Measurements from ENCODE around the gene GDPD4. TPM values are rescaled to one million over a fixed set of nuclear protein-coding genes. Genes with fewer than 3 reads are reported as not detected.

GDPD4 gene
- total RNA-seq, 1 donor from 2014 or later, result not detected

DNA sequence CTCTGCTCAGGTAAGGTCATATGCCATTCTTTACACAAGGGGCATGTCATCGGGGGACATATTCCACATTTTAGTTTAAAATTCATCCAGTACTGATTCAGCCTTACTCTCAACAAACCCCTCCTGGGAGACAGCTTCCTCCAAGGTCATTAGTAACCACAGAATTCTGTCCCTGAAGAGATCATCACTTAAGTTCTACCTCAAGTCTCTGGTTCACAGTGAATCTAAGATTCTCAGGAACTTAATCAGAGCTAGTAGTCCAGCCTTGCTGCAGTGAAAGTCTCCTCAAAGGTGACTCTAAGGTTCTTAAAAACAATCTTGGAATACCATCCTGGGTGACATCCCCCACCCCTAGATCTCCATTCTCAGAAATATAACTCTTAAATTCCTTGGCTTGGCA, 18.9 kb upstream of the GDPD4 start:
- peaks cover 0 to 9% (median 5%) of the 10 kb centered on the region in 3 donors for H3K4me1 ChIP-seq (ENCODE audit: control insufficient read depth in 3 of 3, insufficient read depth in 3 of 3, low read length in 3 of 3)
- no peaks in the 10 kb centered on the region for H3K27me3 ChIP-seq (ENCODE audit: control insufficient read depth in 3 of 3, insufficient read depth in 3 of 3, low read length in 3 of 3)
- peaks cover 0 to 10% (median 5%) of the 10 kb centered on the region in 3 donors for H3K36me3 ChIP-seq (ENCODE audit: control insufficient read depth in 3 of 3, insufficient read depth in 3 of 3, low read length in 3 of 3)
- no peak overlapping the region for H3K9ac ChIP-seq (ENCODE audit: low read depth in 1 of 3, low read length in 3 of 3)
- H3K27ac ChIP-seq (ENCODE audit: low read depth, low read length), result no peak overlapping the region
- H3K9me3 ChIP-seq (ENCODE audit: control insufficient read depth in 3 of 3, low read length in 3 of 3), result no peaks in the 10 kb centered on the region
- H3K4me3 ChIP-seq (ENCODE audit: low read length in 3 of 3), result no peak overlapping the region

DNA sequence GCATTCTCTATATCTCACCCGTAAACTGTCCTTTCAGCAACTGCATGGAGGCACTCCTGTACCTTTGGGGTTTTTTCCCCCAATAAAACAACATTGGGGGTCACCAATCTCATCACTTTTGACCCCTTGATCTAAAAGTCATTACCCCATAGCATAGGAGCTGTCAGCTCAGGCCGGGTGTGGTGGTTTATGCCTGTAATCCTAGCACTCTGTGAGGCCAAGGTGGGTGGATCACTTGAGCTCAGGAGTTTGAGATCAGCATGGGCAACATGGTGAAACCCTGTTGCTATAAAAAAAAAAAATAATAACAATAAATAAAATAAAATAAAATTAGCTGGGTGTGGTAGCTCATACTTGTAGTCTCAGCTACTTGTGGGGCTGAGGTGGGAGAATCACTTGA, 17.1 kb upstream of the GDPD4 start:
- no peaks in the 10 kb centered on the region for H3K9me3 ChIP-seq (ENCODE audit: control insufficient read depth in 3 of 3, low read length in 3 of 3)
- no peak overlapping the region for H3K9ac ChIP-seq (ENCODE audit: low read depth in 1 of 3, low read length in 3 of 3)
- H3K4me1 ChIP-seq (ENCODE audit: control insufficient read depth in 3 of 3, insufficient read depth in 3 of 3, low read length in 3 of 3), result peaks cover 0 to 9% (median 5%) of the 10 kb centered on the region in 3 donors
- H3K36me3 ChIP-seq (ENCODE audit: control insufficient read depth in 3 of 3, insufficient read depth in 3 of 3, low read length in 3 of 3), result peaks cover 0 to 6% (median 5%) of the 10 kb centered on the region in 3 donors
- H3K27me3 ChIP-seq (ENCODE audit: control insufficient read depth in 3 of 3, insufficient read depth in 3 of 3, low read length in 3 of 3), result no peaks in the 10 kb centered on the region
- no peak overlapping the region for H3K4me3 ChIP-seq (ENCODE audit: low read length in 3 of 3)
- H3K27ac ChIP-seq (ENCODE audit: low read depth, low read length), result no peak overlapping the region

DNA sequence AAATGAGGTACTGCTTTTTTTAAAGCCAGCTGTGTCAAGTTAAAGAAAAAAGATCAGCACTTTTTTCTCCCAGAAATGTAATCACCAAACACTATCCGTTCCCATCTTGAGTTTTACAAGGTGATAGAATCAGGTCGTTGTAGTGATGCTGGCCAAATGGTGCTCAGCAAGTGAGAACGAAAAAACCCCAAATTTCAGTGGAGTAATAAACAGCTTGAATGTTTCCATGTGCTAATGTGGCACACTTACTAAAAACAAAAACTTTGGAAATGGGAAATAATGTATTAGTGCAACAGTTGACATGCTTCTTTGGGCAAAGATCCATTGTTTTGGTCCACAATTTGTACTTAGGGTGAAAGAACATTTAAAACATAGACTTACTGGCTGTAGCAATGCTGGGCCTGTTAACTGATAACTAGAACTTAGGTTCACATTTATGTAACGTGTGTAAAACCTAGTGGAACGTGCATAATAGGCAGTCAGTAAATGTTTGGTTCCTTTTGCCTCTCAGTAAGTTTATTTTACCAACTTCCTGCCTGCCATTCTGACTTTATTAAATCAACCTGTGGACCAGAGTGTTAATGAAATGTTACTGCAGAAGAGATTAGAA, 15.4 kb upstream of the GDPD4 start:
- Histone ChIP-seq H3K27ac (ENCODE audit: low read depth, low read length) (no peak overlapping the region), H3K4me3 (ENCODE audit: low read length in 3 of 3) (no peak overlapping the region), H3K9ac (ENCODE audit: low read depth in 1 of 3, low read length in 3 of 3) (no peak overlapping the region), H3K36me3 (ENCODE audit: control insufficient read depth in 3 of 3, insufficient read depth in 3 of 3, low read length in 3 of 3) (no peaks in the 10 kb centered on the region), H3K4me1 (ENCODE audit: control insufficient read depth in 3 of 3, insufficient read depth in 3 of 3, low read length in 3 of 3) (no peaks in the 10 kb centered on the region), H3K9me3 (ENCODE audit: control insufficient read depth in 3 of 3, low read length in 3 of 3) (no peaks in the 10 kb centered on the region), H3K27me3 (ENCODE audit: control insufficient read depth in 3 of 3, insufficient read depth in 3 of 3, low read length in 3 of 3) (no peaks in the 10 kb centered on the region)

DNA sequence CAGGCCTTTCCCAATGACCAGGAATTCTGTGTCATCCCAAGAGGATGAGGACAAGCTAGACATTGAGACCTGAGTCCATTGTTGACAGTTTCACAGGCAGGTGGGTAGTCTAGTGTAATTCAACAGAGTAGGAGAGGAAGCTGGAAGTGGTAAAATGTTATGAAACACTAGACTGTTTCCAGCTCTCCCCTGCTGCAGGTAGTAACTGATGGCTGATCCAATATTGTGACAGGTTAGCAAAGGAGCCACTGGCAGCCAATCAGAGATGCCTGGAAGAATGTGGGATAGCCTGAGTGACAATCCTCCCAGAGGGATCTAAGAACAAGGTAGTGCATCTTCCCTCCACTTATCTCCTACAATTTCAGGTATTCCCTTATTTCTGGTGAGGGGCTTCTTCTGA, 10.6 kb upstream of the GDPD4 start:
- H3K9me3 ChIP-seq (ENCODE audit: control insufficient read depth in 3 of 3, low read length in 3 of 3), result no peaks in the 10 kb centered on the region
- no peaks in the 10 kb centered on the region for H3K36me3 ChIP-seq (ENCODE audit: control insufficient read depth in 3 of 3, insufficient read depth in 3 of 3, low read length in 3 of 3)
- H3K27ac ChIP-seq (ENCODE audit: low read depth, low read length), result no peak overlapping the region
- no peak overlapping the region for H3K9ac ChIP-seq (ENCODE audit: low read depth in 1 of 3, low read length in 3 of 3)
- no peak overlapping the region for H3K4me3 ChIP-seq (ENCODE audit: low read length in 3 of 3)
- no peaks in the 10 kb centered on the region for H3K4me1 ChIP-seq (ENCODE audit: control insufficient read depth in 3 of 3, insufficient read depth in 3 of 3, low read length in 3 of 3)
- H3K27me3 ChIP-seq (ENCODE audit: control insufficient read depth in 3 of 3, insufficient read depth in 3 of 3, low read length in 3 of 3), result no peaks in the 10 kb centered on the region

DNA sequence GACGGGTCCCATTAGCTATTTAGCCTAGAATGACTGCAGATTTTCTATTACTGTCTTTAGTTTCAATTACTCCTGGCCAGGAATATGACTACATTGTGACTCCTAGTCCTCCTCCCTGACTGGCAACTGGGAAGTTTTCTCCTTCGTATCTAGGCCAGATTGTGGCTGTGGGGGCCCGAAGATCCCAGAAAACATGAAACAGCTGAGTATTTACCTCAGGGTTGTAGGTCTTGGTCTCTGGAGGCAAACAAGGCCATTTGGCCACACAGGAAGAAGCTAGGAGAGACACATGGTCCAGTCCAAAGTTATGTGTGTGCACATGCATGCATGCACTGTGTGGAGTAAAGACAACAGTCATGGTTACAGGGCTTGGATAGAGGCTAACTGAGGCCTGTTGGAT, 10.2 kb upstream of the GDPD4 start:
- no peaks in the 10 kb centered on the region for H3K27me3 ChIP-seq (ENCODE audit: control insufficient read depth in 3 of 3, insufficient read depth in 3 of 3, low read length in 3 of 3)
- H3K9ac ChIP-seq (ENCODE audit: low read depth in 1 of 3, low read length in 3 of 3), result no peak overlapping the region
- H3K27ac ChIP-seq (ENCODE audit: low read depth, low read length), result no peak overlapping the region
- no peaks in the 10 kb centered on the region for H3K9me3 ChIP-seq (ENCODE audit: control insufficient read depth in 3 of 3, low read length in 3 of 3)
- no peak overlapping the region for H3K4me3 ChIP-seq (ENCODE audit: low read length in 3 of 3)
- H3K4me1 ChIP-seq (ENCODE audit: control insufficient read depth in 3 of 3, insufficient read depth in 3 of 3, low read length in 3 of 3), result no peaks in the 10 kb centered on the region
- H3K36me3 ChIP-seq (ENCODE audit: control insufficient read depth in 3 of 3, insufficient read depth in 3 of 3, low read length in 3 of 3), result no peaks in the 10 kb centered on the region

DNA sequence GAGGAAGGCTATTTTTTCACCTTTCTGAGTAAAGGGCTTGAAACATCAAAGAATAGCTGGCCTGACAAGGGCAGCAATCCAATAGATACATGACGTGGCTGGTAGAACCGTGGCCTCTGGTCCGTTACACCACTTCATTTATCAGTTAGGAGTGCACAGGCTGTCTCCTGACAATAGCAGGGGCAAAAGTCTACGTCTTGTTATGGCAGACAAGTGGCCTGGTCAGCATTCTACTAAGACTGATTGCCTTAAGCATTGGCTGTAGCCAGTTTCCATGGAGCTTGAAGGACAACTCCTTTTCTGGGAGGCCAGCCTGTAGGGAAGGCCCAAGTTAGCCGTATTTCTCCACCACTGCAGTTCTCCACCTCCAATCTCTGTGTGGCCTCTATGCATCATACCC, 9.2 kb upstream of the GDPD4 start:
- Histone ChIP-seq H3K9me3 (ENCODE audit: control insufficient read depth in 3 of 3, low read length in 3 of 3) (no peaks in the 10 kb centered on the region), H3K4me1 (ENCODE audit: control insufficient read depth in 3 of 3, insufficient read depth in 3 of 3, low read length in 3 of 3) (no peaks in the 10 kb centered on the region), H3K9ac (ENCODE audit: low read depth in 1 of 3, low read length in 3 of 3) (no peak overlapping the region), H3K4me3 (ENCODE audit: low read length in 3 of 3) (no peak overlapping the region), H3K36me3 (ENCODE audit: control insufficient read depth in 3 of 3, insufficient read depth in 3 of 3, low read length in 3 of 3) (no peaks in the 10 kb centered on the region), H3K27me3 (ENCODE audit: control insufficient read depth in 3 of 3, insufficient read depth in 3 of 3, low read length in 3 of 3) (no peaks in the 10 kb centered on the region), H3K27ac (ENCODE audit: low read depth, low read length) (no peak overlapping the region)

DNA sequence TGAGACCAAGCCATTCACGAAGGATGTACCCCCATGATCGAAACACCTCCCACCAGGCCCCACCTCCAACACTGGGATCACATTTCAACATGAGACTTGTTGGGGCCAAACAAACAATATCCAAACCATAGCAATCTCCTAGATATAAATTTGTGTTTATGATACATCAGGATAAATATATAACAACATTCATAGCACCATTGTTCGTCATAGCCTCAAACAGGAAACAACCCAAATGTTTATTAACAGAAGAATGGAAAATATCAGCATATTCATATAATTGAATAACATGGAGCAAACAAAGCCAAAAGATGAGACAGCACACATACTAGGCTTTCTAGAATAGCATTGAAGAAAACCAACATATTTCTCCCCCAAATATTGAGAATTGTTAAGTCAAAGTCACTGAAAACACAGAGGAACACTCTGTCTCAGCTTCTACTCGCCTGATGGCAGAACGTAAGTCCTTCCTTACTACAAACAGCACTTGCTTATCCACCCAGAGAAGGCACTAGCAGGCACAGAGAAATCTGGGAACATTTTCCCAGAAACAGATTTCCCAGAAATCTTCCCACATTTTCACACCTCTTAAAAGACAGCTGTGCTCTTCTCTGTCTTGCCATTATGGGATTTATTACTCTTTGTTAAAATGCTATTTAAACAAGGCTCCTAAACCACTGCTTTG, 8.1 kb upstream of the GDPD4 start:
- no peaks in the 10 kb centered on the region for H3K9me3 ChIP-seq (ENCODE audit: control insufficient read depth in 3 of 3, low read length in 3 of 3)
- H3K9ac ChIP-seq (ENCODE audit: low read depth in 1 of 3, low read length in 3 of 3), result no peak overlapping the region
- H3K27ac ChIP-seq (ENCODE audit: low read depth, low read length), result no peak overlapping the region
- H3K27me3 ChIP-seq (ENCODE audit: control insufficient read depth in 3 of 3, insufficient read depth in 3 of 3, low read length in 3 of 3), result no peaks in the 10 kb centered on the region
- H3K4me3 ChIP-seq (ENCODE audit: low read length in 3 of 3), result no peak overlapping the region
- no peaks in the 10 kb centered on the region for H3K4me1 ChIP-seq (ENCODE audit: control insufficient read depth in 3 of 3, insufficient read depth in 3 of 3, low read length in 3 of 3)
- no peaks in the 10 kb centered on the region for H3K36me3 ChIP-seq (ENCODE audit: control insufficient read depth in 3 of 3, insufficient read depth in 3 of 3, low read length in 3 of 3)

DNA sequence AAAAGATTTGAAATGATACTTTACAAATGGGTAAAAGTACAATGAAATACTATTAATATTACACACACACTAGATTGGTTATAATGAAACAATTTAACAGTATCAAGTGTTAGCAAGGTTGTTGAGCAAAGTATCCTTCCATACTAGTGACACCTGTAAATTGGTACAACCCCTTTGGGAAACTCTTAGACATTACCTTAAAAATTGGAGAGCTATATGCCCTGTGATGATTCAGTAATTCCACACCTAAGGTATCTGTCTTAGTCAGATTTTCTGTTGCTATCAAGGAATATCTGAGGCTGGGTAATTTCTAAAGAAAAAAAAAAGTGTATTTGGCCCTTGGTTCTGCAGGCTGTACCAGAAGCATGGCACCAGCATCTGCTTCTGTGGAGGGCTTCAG, 7.4 kb upstream of the GDPD4 start:
- H3K9me3 ChIP-seq (ENCODE audit: control insufficient read depth in 3 of 3, low read length in 3 of 3), result no peaks in the 10 kb centered on the region
- H3K27ac ChIP-seq (ENCODE audit: low read depth, low read length), result no peak overlapping the region
- H3K36me3 ChIP-seq (ENCODE audit: control insufficient read depth in 3 of 3, insufficient read depth in 3 of 3, low read length in 3 of 3), result no peaks in the 10 kb centered on the region
- H3K27me3 ChIP-seq (ENCODE audit: control insufficient read depth in 3 of 3, insufficient read depth in 3 of 3, low read length in 3 of 3), result no peaks in the 10 kb centered on the region
- no peaks in the 10 kb centered on the region for H3K4me1 ChIP-seq (ENCODE audit: control insufficient read depth in 3 of 3, insufficient read depth in 3 of 3, low read length in 3 of 3)
- no peak overlapping the region for H3K4me3 ChIP-seq (ENCODE audit: low read length in 3 of 3)
- H3K9ac ChIP-seq (ENCODE audit: low read depth in 1 of 3, low read length in 3 of 3), result no peak overlapping the region

DNA sequence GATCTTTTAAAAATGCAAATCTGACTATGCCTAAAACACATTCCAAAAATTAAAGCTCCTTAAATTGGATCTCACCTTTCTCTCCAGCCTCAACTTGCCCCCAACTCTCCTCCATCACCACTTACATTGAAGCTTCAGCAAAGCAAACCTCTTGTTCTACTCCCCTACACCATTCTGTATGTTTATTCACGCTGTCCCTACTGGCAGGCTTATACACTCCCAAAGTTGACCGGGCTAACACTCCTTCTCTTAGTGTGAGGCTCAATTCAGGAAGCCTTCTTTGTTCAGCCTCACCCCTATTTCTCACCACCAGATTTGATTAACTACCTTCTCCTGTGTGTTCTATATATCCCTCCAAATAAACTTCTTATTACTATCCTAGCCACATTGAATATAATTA, 1.8 kb upstream of the GDPD4 start:
- H3K9me3 ChIP-seq (ENCODE audit: control insufficient read depth in 3 of 3, low read length in 3 of 3), result no peaks in the 10 kb centered on the region
- H3K36me3 ChIP-seq (ENCODE audit: control insufficient read depth in 3 of 3, insufficient read depth in 3 of 3, low read length in 3 of 3), result no peaks in the 10 kb centered on the region
- no peaks in the 10 kb centered on the region for H3K4me1 ChIP-seq (ENCODE audit: control insufficient read depth in 3 of 3, insufficient read depth in 3 of 3, low read length in 3 of 3)
- no peak overlapping the region for H3K4me3 ChIP-seq (ENCODE audit: low read length in 3 of 3)
- H3K27me3 ChIP-seq (ENCODE audit: control insufficient read depth in 3 of 3, insufficient read depth in 3 of 3, low read length in 3 of 3), result no peaks in the 10 kb centered on the region
- H3K27ac ChIP-seq (ENCODE audit: low read depth, low read length), result no peak overlapping the region
- no peak overlapping the region for H3K9ac ChIP-seq (ENCODE audit: low read depth in 1 of 3, low read length in 3 of 3)

DNA sequence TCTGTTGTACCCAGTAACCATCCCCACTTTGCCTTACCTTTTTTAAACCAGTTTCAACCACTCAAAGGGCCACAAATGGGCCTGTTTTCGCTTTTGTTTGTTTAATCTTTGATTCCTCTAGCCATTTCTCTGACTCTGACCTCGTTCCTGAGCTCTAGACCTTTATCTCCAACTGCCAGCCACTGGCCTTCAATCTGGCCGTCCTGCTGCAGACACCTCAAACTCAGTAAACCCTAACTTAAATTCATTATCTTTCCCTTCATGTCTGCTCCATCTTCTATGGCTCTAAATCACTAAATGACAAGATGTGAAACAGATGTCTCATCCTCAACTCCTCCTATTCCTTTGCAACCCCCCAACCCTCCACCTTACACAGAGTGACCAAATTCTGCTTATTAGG, 1.3 kb upstream of the GDPD4 start:
- no peaks in the 10 kb centered on the region for H3K27me3 ChIP-seq (ENCODE audit: control insufficient read depth in 3 of 3, insufficient read depth in 3 of 3, low read length in 3 of 3)
- H3K4me1 ChIP-seq (ENCODE audit: control insufficient read depth in 3 of 3, insufficient read depth in 3 of 3, low read length in 3 of 3), result no peaks in the 10 kb centered on the region
- no peaks in the 10 kb centered on the region for H3K9me3 ChIP-seq (ENCODE audit: control insufficient read depth in 3 of 3, low read length in 3 of 3)
- no peak overlapping the region for H3K27ac ChIP-seq (ENCODE audit: low read depth, low read length)
- no peaks in the 10 kb centered on the region for H3K36me3 ChIP-seq (ENCODE audit: control insufficient read depth in 3 of 3, insufficient read depth in 3 of 3, low read length in 3 of 3)
- no peak overlapping the region for H3K9ac ChIP-seq (ENCODE audit: low read depth in 1 of 3, low read length in 3 of 3)
- no peak overlapping the region for H3K4me3 ChIP-seq (ENCODE audit: low read length in 3 of 3)

Data from skeletal muscle tissue (tissue), 4 donors.